Adrenal gland (tissue), 5 donors: Measurements from ENCODE around the gene GPC5.

Experiments used
- CTCF ChIP-seq, 6 experiments: fragments of 450-650 bp in 4 of 6; fragments of 200-600 bp in 2 of 6; sonication (generic) in 1 of 6; IDR thresholded peaks; 1 replicate in 5 of 6; 2 replicates in 1 of 6; pipeline versions ENCODE4 v1.5.1 to v1.8.0; 2016 to 2021; ENCODE audit warnings: antibody characterized with exemption in 6 of 6, mild to moderate bottlenecking in 2 of 6, moderate library complexity in 1 of 6
- POLR2A ChIP-seq, 2 donors: fragments of 450-650 bp; IDR thresholded peaks; one replicate each; pipeline ENCODE4 v1.6.1; 2017; ENCODE audit warnings: antibody characterized with exemption in 2 of 2, mild to moderate bottlenecking in 2 of 2, moderate library complexity in 1 of 2
- donor health status: DM: no; HTN: no; CAD: no.

GRCh38 chr13:91721413-91721812 is 323.0 kb downstream of the GPC5 start:
- TF ChIP-seq CTCF (IDR thresholded peaks at IDR 0.05) (no peak), POLR2A (IDR thresholded peaks at IDR 0.05) (no peak)
